GM13976 (cell line): ENCODE data around the gene SNRPA1.

Experiments
- DNase-seq: peaks from one replicate; pipeline ENCODE4 v3.0.0; 2012; ENCODE audit warnings: low spot score
- CTCF ChIP-seq: IDR thresholded peaks from 2 replicates; pipeline ENCODE4 v1.5.1; 2012; ENCODE audit warnings: borderline replicate concordance, mild to moderate bottlenecking; ENCODE audit not compliant: insufficient read depth; ENCODE audit errors: extremely low read depth, missing control alignments, control extremely low read depth
- in situ Hi-C: fragments of 300-500 bp; cut with MboI; formaldehyde crosslinking; loops from one replicate; pipeline ENCODE4 v1.12.0; 2022; ENCODE audit warnings: low sequenced_read_pairs, mixed read lengths, inconsistent platforms; ENCODE audit not compliant: unreplicated experiment

Gene SNRPA1

GRCh38 chr15:101329867-101330380 lies 34.9 kb upstream of the SNRPA1 start:
- TF ChIP-seq CTCF: no peak
- DNase-seq: no peak
- in situ Hi-C loops: no loop called here

GRCh38 chr15:101329309-101329863 lies 34.3 kb upstream of the SNRPA1 start:
- in situ Hi-C loops: no loop called here
- no peak for TF ChIP-seq CTCF
- DNase-seq: no peak

DNA sequence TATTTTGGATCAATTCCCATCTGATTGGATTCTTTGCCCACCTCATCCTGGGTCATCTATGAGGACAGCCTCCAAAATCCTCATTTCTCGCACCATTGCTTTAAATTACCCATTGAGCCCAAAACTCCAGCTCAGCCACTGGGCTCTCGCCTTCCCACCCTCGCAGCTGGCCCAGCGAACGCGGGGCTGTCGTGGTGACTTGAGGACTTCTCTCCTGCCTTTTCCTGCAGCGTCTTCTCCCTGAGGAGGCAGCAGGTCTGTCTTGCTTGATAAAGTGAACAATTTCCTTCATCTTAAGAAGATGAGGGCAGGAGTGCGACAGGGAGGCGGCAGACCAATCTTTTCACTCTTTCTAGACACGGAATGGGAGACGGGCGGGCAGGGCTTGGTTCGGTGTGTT lies 33.0 kb upstream of the SNRPA1 start:
- no peak for DNase-seq
- in situ Hi-C loops: no loop called here
- no peak for TF ChIP-seq CTCF

DNA sequence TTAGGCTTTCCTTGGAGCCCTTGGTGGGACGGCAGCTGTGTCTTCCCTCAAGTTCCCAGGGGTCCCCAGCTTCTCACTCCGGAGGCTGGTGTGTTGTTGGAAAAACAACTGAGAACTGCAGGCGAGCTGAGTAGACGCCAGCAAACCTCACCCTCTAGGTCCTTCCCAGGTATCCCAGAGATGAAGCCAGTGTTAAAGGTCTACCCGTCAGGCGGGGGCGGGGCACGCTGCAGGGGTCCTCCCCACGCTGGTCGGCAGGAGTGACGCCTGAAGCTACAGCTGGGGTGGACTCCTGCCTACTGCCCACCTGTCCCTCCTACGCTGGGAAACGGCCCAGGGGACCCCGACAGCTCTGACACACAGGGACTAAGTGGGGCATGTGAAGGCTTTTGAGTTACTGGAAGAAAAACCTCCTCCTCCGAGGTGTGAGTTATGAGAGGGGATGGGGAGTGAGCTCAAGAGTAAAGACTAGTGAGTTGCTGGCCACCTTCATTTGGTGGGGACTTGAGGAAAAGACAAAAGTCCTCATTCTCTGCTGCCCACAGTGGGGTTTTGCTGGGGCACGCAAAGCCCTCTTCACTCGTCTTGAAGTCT lies 32.2 kb upstream of the SNRPA1 start:
- in situ Hi-C loops: no loop called here
- TF ChIP-seq CTCF: no peak
- no peak for DNase-seq

DNA sequence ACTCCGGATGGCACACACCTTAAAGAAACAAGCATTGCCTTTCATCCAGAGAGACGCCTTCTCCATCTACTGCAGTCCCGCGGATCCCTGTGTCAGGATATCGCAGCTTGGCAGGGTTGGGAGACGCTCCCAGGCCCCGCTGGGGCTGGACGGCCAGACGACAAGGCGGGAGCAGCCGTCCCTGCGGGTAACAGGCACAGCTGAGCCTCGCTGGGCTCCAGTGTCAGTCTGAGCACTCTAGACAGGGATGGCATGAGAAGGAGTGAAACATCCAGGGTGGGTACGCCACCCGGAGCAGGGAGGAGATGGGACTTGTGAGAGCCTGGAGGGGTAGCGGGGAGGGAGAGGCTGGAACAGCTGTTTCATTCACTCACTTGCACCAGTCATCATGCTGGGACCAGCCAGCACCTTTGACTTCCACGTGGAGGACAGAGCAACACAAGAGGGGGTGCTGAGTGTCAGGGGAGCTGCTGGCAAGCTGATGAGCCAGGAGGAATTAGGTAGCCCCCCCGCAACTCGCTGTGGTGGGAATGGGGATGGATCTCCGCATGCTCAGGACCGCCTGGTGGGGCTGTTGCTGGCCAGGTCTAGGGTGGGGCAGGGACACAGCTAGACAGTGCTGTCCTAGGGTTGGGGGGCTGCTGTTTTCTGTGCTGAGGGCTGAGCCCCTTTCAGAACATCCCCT lies 31.6 kb upstream of the SNRPA1 start:
- in situ Hi-C loops: no loop called here
- no peak for TF ChIP-seq CTCF
- no peak for DNase-seq

GRCh38 chr15:101326026-101326315 lies 30.9 kb upstream of the SNRPA1 start:
- TF ChIP-seq CTCF: no peak
- in situ Hi-C loops: no loop called here
- no peak for DNase-seq
